Mucosa of rectum (tissue), 2 donors: ENCODE results near the gene SLAMF7.
"Not testable (repeated sequence)": the region's sequence is repeated elsewhere in the genome, so short reads cannot be mapped to it uniquely, and the experiment has no call there.

Experiments used
- H3K27ac ChIP-seq, 2 donors: one replicate each; pipeline ENCODE4 v1.7.0; 2013; ENCODE audit warnings: inconsistent platforms in 2 of 2, low read depth in 2 of 2, low read length in 2 of 2
- H3K27me3 ChIP-seq, 2 donors: one replicate each; pipeline ENCODE4 v1.7.0; 2013; ENCODE audit warnings: low read length in 2 of 2; ENCODE audit not compliant: control insufficient read depth in 2 of 2, insufficient read depth in 2 of 2
- H3K36me3 ChIP-seq, 2 donors: one replicate each; pipeline ENCODE4 v1.7.0; 2013; ENCODE audit warnings: low read length in 2 of 2; ENCODE audit not compliant: control insufficient read depth in 2 of 2, insufficient read depth in 2 of 2
- H3K4me1 ChIP-seq, 2 donors: one replicate each; pipeline ENCODE4 v1.7.0; 2013; ENCODE audit warnings: low read length in 2 of 2, mild to moderate bottlenecking in 1 of 2; ENCODE audit not compliant: control insufficient read depth in 2 of 2, insufficient read depth in 2 of 2
- H3K4me3 ChIP-seq, 2 donors: one replicate each; pipeline ENCODE4 v1.7.0; 2013; ENCODE audit warnings: low read length in 2 of 2
- H3K9ac ChIP-seq, 2 donors: one replicate each; pipeline ENCODE4 v1.7.0; 2013; ENCODE audit warnings: low read length in 2 of 2, low read depth in 1 of 2, mild to moderate bottlenecking in 1 of 2
- H3K9me3 ChIP-seq, 2 donors: one replicate each; pipeline ENCODE4 v1.7.0; 2013; ENCODE audit warnings: low read length in 2 of 2; ENCODE audit not compliant: control insufficient read depth in 2 of 2
- donor health status: healthy.
- donor health status: Normal muscosa, but diverticular disease.

Gene SLAMF7

DNA sequence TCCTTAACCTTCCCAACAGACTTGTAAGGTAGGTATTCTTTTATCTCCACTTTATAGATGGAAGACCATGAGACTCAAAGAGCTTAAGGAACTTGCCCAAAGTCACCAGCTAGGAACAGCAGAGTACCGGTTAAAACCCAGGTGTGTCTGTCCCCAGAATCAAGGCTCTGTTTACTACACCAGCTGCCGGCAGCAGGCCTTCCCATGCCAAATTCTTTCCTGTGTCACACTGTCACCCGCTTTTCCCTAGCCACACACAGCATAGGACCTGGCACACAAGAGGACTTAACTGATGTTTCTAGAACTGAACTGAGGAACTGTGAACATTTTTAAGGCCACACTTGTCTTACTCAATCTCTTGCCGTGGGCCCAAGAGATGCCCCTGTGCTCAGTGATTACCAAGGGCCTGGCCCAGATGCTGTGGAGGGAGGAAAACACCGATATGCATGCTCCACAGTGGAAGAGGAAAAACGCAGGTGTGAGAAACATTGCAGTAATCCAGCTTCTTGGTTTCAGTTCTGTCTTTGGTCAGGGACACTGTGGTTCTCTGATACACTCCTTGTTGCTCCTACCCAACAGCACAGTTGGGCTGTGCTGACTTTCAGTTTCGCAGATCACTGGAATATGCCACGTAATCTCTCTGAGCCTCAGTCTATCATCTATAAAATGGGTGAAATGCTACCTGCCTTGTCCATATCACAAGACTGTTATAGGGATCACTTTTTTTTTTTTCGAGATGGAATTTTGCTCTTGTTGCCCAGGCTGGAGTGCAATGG is 43.1 kb downstream of the SLAMF7 start:
- Histone ChIP-seq H3K4me1 (peaks cover 22 to 26% of the 10 kb centered on the region in 2 donors), H3K36me3 (no peaks in the 10 kb centered on the region), H3K27ac (peak overlapping the region; percentile 90 to 92), H3K27me3 (no peaks in the 10 kb centered on the region), H3K9ac (peak overlapping the region; percentile 44 to 64), H3K4me3 (peak overlapping the region; percentile 27 to 50), H3K9me3 (no peaks in the 10 kb centered on the region)

DNA sequence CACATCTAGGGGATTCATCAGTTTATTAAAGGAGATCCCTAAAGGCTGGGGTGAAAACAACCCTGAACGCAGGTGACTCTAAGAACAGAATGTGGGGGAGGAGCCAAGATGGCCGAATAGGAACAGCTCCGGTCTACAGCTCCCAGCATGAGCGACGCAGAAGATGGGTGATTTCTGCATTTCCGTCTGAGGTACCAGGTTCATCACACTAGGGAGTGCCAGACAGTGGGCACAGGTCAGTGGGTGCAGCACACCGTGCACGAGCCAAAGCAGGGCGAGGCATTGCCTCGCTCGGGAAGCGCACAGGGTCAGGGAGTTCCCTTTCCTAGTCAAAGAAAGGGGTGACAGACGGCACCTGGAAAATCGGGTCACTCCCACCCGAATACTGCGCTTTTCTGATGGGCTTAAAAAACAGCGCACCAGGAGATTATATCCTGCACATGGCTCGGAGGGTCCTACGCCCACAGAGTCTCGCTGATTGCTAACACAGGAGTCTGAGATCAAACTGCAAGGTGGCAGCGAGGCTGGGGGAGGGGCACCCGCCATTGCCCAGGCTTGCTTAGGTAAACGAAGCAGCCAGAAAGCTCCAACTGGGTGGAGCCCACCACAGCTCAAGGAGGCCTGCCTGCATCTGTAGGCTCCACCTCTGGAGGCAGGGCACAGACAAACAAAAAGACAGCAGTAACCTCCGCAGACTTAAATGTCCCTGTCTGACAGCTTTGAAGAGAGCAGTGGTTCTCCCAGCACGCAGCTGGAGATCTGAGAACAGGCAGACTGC is 44.1 kb downstream of the SLAMF7 start:
- Histone ChIP-seq H3K9ac (peak overlapping the region in 1 of 2 donors; percentile 16), H3K4me3 (peak overlapping the region in 1 of 2 donors; percentile 23), H3K27ac (peak overlapping the region; percentile 90 to 92), H3K4me1 (peaks cover 22 to 26% of the 10 kb centered on the region in 2 donors)
- H3K36me3 ChIP-seq, H3K9me3 ChIP-seq, H3K27me3 ChIP-seq: not testable (repeated sequence)

- no peak overlapping the region for H3K9ac ChIP-seq
- no peaks in the 10 kb centered on the region for H3K36me3 ChIP-seq
- no peak overlapping the region for H3K4me3 ChIP-seq
- no peaks in the 10 kb centered on the region for H3K27me3 ChIP-seq
- H3K9me3 ChIP-seq: no peaks in the 10 kb centered on the region
- peak overlapping the region in 1 of 2 donors; percentile 48 for H3K27ac ChIP-seq
- peaks cover 0 to 2% of the 10 kb centered on the region in 2 donors for H3K4me1 ChIP-seq
These were observed 50.1 kb downstream of the SLAMF7 start for GRCh38 chr1:160789051-160789701.

- no peak overlapping the region for H3K9ac ChIP-seq
- H3K27ac ChIP-seq: peak overlapping the region; percentile 54 to 65
These were observed 50.9 kb downstream of the SLAMF7 start for GRCh38 chr1:160789702-160790611.

GRCh38 chr1:160794376-160794775 is 55.3 kb downstream of the SLAMF7 start:
- H3K4me3 ChIP-seq: no peak overlapping the region
- no peaks in the 10 kb centered on the region for H3K27me3 ChIP-seq
- H3K4me1 ChIP-seq: peaks cover 2 to 4% of the 10 kb centered on the region in 2 donors
- H3K27ac ChIP-seq: no peak overlapping the region
- no peaks in the 10 kb centered on the region for H3K9me3 ChIP-seq
- H3K36me3 ChIP-seq: no peaks in the 10 kb centered on the region
- H3K9ac ChIP-seq: no peak overlapping the region

More at GRCh38 chr1:160789702-160790611, 50.9 kb downstream of the SLAMF7 start:
- no peaks in the 10 kb centered on the region for H3K9me3 ChIP-seq
- no peaks in the 10 kb centered on the region for H3K36me3 ChIP-seq
- H3K4me1 ChIP-seq: peaks cover 0 to 2% of the 10 kb centered on the region in 2 donors
- H3K27me3 ChIP-seq: no peaks in the 10 kb centered on the region
- H3K4me3 ChIP-seq: no peak overlapping the region

- no peaks in the 10 kb centered on the region for H3K27me3 ChIP-seq
- H3K4me1 ChIP-seq: peaks cover 2% of the 10 kb centered on the region in 2 donors
- H3K36me3 ChIP-seq: no peaks in the 10 kb centered on the region
- H3K9ac ChIP-seq: peak within 1 kb of the TSS; percentile 15 to 36
- peak within 1 kb of the TSS; percentile 20 to 64 for H3K4me3 ChIP-seq
- H3K27ac ChIP-seq: peak within 1 kb of the TSS; percentile 57 to 78
- no peaks in the 10 kb centered on the region for H3K9me3 ChIP-seq
These were observed 56.9 kb downstream of the SLAMF7 start, which contains the start of gene LY9 for GRCh38 chr1:160795951-160796383. LY9 (plus strand) TSS chr1:160796174; CDS start chr1:160796188, 14 bp downstream.

- H3K27ac ChIP-seq: peak overlapping the region; percentile 34 to 78
- no peaks in the 10 kb centered on the region for H3K36me3 ChIP-seq
- H3K9ac ChIP-seq: peak overlapping the region; percentile 15 to 36
- H3K27me3 ChIP-seq: no peaks in the 10 kb centered on the region
- peak overlapping the region; percentile 20 to 64 for H3K4me3 ChIP-seq
- peaks cover 2% of the 10 kb centered on the region in 2 donors for H3K4me1 ChIP-seq
- H3K9me3 ChIP-seq: no peaks in the 10 kb centered on the region
These were observed 58.2 kb downstream of the SLAMF7 start for GRCh38 chr1:160797271-160797709.

DNA sequence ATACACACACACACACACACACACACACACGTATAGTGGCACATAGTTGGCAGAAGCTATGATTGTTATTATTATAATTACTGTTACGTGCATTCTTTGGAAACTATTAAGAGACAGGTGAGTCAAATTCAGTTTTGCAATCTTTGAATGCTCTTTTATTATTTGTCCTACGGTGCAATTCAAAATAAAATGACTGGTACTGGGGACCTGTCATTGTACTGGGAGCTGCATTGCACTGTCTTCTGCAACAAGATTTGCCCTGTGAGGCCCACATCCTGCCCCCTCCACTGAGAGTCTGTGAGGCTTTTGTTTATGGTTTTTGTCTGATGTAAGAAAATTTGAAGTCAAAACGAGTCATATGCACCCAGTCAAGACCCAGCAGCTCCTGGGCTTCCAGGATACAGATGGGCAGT is 58.8 kb downstream of the SLAMF7 start:
- H3K9me3 ChIP-seq: no peaks in the 10 kb centered on the region
- H3K9ac ChIP-seq: no peak overlapping the region
- no peaks in the 10 kb centered on the region for H3K27me3 ChIP-seq
- H3K4me3 ChIP-seq: peak overlapping the region in 1 of 2 donors; percentile 64
- H3K27ac ChIP-seq: peak overlapping the region in 1 of 2 donors; percentile 17
- H3K36me3 ChIP-seq: no peaks in the 10 kb centered on the region
- H3K4me1 ChIP-seq: peaks cover 2% of the 10 kb centered on the region in 2 donors

- H3K4me1 ChIP-seq: peaks cover 2% of the 10 kb centered on the region in 2 donors
- no peak overlapping the region for H3K9ac ChIP-seq
These were observed 59.4 kb downstream of the SLAMF7 start for GRCh38 chr1:160798439-160798838.

More at GRCh38 chr1:160798439-160798838, 59.4 kb downstream of the SLAMF7 start:
- Histone ChIP-seq H3K4me3 (peak overlapping the region in 1 of 2 donors; percentile 35), H3K36me3 (no peaks in the 10 kb centered on the region), H3K9me3 (no peaks in the 10 kb centered on the region), H3K27me3 (no peaks in the 10 kb centered on the region), H3K27ac (peak overlapping the region in 1 of 2 donors; percentile 17)
